HEK293 (cell line): ENCODE measurements around the gene CHGA.
A peak's percentile ranks its signal among the peaks of the same experiment; 100 is the strongest.

Source experiments
- CTCF ChIA-PET: fragments of 350-600 bp; formaldehyde crosslinking; extraction: SDS; loops from one replicate; lab custom pipeline; 2021; ENCODE audit warnings: antibody characterized with exemption; lab: Yijun Ruan, JAX
- POLR2A ChIA-PET: fragments of 300-600 bp; formaldehyde crosslinking; extraction: SDS; loops from one replicate; lab custom pipeline; 2020; ENCODE audit warnings: antibody characterized with exemption, inconsistent platforms; lab: Yijun Ruan, JAX
- H3K27ac ChIP-seq: fragments of 200-500 bp; sonication (Bioruptor generic); 2 replicates; pipeline ENCODE4 v1.5.1; 2014; ENCODE audit warnings: low read depth, low read length, control low read depth, inconsistent platforms; ENCODE audit errors: extremely low read depth
- H3K36me3 ChIP-seq, 2 experiments: fragments of 200-500 bp in 1 of 2; sonication (Bioruptor generic) in 1 of 2; 1 replicate in 1 of 2; 2 replicates in 1 of 2; pipeline ENCODE4 v1.5.1; 2014 to 2017; ENCODE audit warnings: inconsistent platforms in 2 of 2, low read length in 2 of 2; ENCODE audit not compliant: control insufficient read depth in 2 of 2, insufficient read depth in 1 of 2
- H3K4me1 ChIP-seq: fragments of 200-500 bp; sonication (Bioruptor generic); 2 replicates; pipeline ENCODE4 v1.5.1; 2014; ENCODE audit warnings: mild to moderate bottlenecking, low read length, inconsistent platforms; ENCODE audit not compliant: control insufficient read depth, insufficient read depth
- H3K4me3 ChIP-seq: 2 replicates; pipeline ENCODE4 v1.5.1; 2011; ENCODE audit warnings: low read depth, mild to moderate bottlenecking, control low read depth, low read length, moderate library complexity
- H3K9me3 ChIP-seq: fragments of 200-500 bp; sonication (Bioruptor generic); 2 replicates; pipeline ENCODE4 v1.5.1; 2014; ENCODE audit warnings: low read depth, low read length, inconsistent platforms; ENCODE audit not compliant: control insufficient read depth, insufficient read depth
- HIC1 ChIP-seq: fragments of 450-650 bp; formaldehyde crosslinking; IDR thresholded peaks from 2 replicates; pipeline ENCODE4 v1.5.1; 2016; ENCODE audit warnings: missing biosample characterization, missing genetic modification characterization
- KLF1 ChIP-seq: fragments of 450-650 bp; formaldehyde crosslinking; IDR thresholded peaks from 2 replicates; pipeline ENCODE4 v1.5.1; 2016; ENCODE audit warnings: missing biosample characterization, missing genetic modification characterization
- KLF17 ChIP-seq: fragments of 450-650 bp; formaldehyde crosslinking; IDR thresholded peaks from 2 replicates; pipeline ENCODE4 v1.5.1; 2016; ENCODE audit warnings: missing biosample characterization, missing genetic modification characterization
- TSHZ1 ChIP-seq: fragments of 450-650 bp; formaldehyde crosslinking; IDR thresholded peaks from 2 replicates; pipeline ENCODE4 v1.5.1; 2016; ENCODE audit warnings: missing biosample characterization, missing genetic modification characterization, borderline replicate concordance
- ZBTB20 ChIP-seq: fragments of 450-650 bp; formaldehyde crosslinking; IDR thresholded peaks from 2 replicates; pipeline ENCODE4 v1.5.1; 2016; ENCODE audit warnings: missing biosample characterization, missing genetic modification characterization
- ZNF133 ChIP-seq: fragments of 450-650 bp; formaldehyde crosslinking; IDR thresholded peaks from 2 replicates; pipeline ENCODE4 v1.5.1; 2016; ENCODE audit warnings: missing biosample characterization, missing genetic modification characterization
- ZNF449 ChIP-seq: fragments of 450-650 bp; formaldehyde crosslinking; IDR thresholded peaks from 2 replicates; pipeline ENCODE4 v1.5.1; 2017; ENCODE audit warnings: missing biosample characterization, mild to moderate bottlenecking, missing genetic modification characterization, moderate library complexity
- ZNF560 ChIP-seq: fragments of 450-650 bp; formaldehyde crosslinking; IDR thresholded peaks from 2 replicates; pipeline ENCODE4 v1.5.1; 2017; ENCODE audit warnings: missing biosample characterization, missing genetic modification characterization, borderline replicate concordance
- ZNF654 ChIP-seq: fragments of 450-650 bp; formaldehyde crosslinking; IDR thresholded peaks from 2 replicates; pipeline ENCODE4 v1.5.1; 2016; ENCODE audit warnings: low read depth, missing biosample characterization, missing genetic modification characterization
- ZNF707 ChIP-seq: fragments of 450-650 bp; formaldehyde crosslinking; IDR thresholded peaks from 2 replicates; pipeline ENCODE4 v1.5.1; 2016; ENCODE audit warnings: missing biosample characterization, missing genetic modification characterization
- ZNF785 ChIP-seq: fragments of 450-650 bp; formaldehyde crosslinking; IDR thresholded peaks from 2 replicates; pipeline ENCODE4 v1.5.1; 2016; ENCODE audit warnings: missing biosample characterization, missing genetic modification characterization
- ZSCAN18 ChIP-seq: fragments of 450-650 bp; formaldehyde crosslinking; IDR thresholded peaks from 2 replicates; pipeline ENCODE4 v1.5.1; 2016; ENCODE audit warnings: missing biosample characterization, missing genetic modification characterization
- ZSCAN23 ChIP-seq: fragments of 450-650 bp; formaldehyde crosslinking; IDR thresholded peaks from 2 replicates; pipeline ENCODE4 v1.5.1; 2016; ENCODE audit warnings: missing biosample characterization, missing genetic modification characterization
- ZSCAN30 ChIP-seq: fragments of 450-650 bp; IDR thresholded peaks from 2 replicates; pipeline ENCODE4 v1.5.1; 2018; ENCODE audit warnings: missing biosample characterization, mild to moderate bottlenecking, missing genetic modification characterization, moderate library complexity

The CHGA gene

GRCh38 chr14:92970271-92970670, 47.3 kb downstream of the CHGA start:
- ChIA-PET POLR2A (no interaction called here), CTCF (interaction anchor here (1.0 to 1.6 kb wide), 2 partner anchors 18 to 168 kb away, joined by 3 read pairs; no protein-coding TSS in a partner anchor)
- Histone ChIP-seq H3K4me1 (no peaks in the 10 kb centered on the region), H3K4me3 (no peak overlapping the region), H3K27ac (no peak overlapping the region), H3K36me3 (no peaks in the 10 kb centered on the region), H3K9me3 (no peaks in the 10 kb centered on the region)
- TF ChIP-seq ZNF560 (no peak), TSHZ1 (tag by site-specific recombination) (no peak), ZBTB20 (tag by site-specific recombination) (no peak), ZSCAN18 (no peak), ZSCAN30 (tag by site-specific recombination) (no peak), KLF17 (no peak), ZNF449 (tag by site-specific recombination) (no peak), ZNF707 (tag by site-specific recombination) (no peak), ZNF654 (no peak), ZNF785 (no peak), HIC1 (tag by site-specific recombination) (no peak), ZSCAN23 (tag by site-specific recombination) (no peak)

- Histone ChIP-seq H3K4me3 (no peak overlapping the region), H3K36me3 (peaks cover 0 to 5% of the 10 kb centered on the region in 2 experiments; a peak in 1 of 3 replicates)
- ChIA-PET CTCF (no interaction called here), POLR2A (no interaction called here)
- TF ChIP-seq ZNF133 (no peak), KLF1 (tag by site-specific recombination) (0 out of 2 replicates have a peak, but pooled peaks have one; percentile 18)
- TF ChIP-seq, all 188 proteins: peak for 1
- H3K4me1 ChIP-seq: no peaks in the 10 kb centered on the region
- no peaks in the 10 kb centered on the region for H3K9me3 ChIP-seq
- H3K27ac ChIP-seq: no peak overlapping the region
These were observed 48.7 kb downstream of the CHGA start for GRCh38 chr14:92971601-92972180.
